Measurements from ENCODE around the gene MAML1.

DNA sequence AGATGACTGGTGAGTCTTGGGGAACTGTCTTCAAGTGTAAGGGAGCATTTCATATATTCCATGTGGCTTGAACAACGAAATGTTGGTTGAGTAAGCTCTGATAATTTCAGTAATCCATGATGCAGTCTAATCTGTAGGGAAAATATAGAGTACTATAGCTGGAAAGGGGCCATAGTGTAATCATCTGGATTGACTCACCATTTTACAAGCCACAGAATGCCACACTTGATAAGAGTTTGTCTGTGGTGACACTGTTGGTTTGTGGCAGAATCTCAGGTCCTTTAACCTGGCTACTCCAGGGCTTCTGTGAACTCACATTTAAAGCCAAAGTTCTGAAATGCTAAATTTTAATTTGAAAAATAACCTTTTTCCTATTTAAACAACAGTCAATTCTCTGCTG lies 16.3 kb upstream of the MAML1 start:
- TF ChIP-seq IKZF1 (conservative IDR thresholded peaks at IDR 0.05), result no peak
- TF ChIP-seq, protein P1, sequence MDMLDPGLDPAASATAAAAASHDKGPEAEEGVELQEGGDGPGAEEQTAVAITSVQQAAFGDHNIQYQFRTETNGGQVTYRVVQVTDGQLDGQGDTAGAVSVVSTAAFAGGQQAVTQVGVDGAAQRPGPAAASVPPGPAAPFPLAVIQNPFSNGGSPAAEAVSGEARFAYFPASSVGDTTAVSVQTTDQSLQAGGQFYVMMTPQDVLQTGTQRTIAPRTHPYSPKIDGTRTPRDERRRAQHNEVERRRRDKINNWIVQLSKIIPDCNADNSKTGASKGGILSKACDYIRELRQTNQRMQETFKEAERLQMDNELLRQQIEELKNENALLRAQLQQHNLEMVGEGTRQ (IDR thresholded peaks at IDR 0.05; ENCODE audit: borderline replicate concordance, low read depth, low read length), result no peak
- TF ChIP-seq FOXM1 (IDR thresholded peaks at IDR 0.05; ENCODE audit: low read depth, low read length), result no peak
- no peak for TF ChIP-seq NFYA (IDR thresholded peaks at IDR 0.05; ENCODE audit: borderline replicate concordance, low read depth, low read length)
- TF ChIP-seq ESRRA (IDR thresholded peaks at IDR 0.05; ENCODE audit: low read length), result no peak
- TF ChIP-seq, protein P2, sequence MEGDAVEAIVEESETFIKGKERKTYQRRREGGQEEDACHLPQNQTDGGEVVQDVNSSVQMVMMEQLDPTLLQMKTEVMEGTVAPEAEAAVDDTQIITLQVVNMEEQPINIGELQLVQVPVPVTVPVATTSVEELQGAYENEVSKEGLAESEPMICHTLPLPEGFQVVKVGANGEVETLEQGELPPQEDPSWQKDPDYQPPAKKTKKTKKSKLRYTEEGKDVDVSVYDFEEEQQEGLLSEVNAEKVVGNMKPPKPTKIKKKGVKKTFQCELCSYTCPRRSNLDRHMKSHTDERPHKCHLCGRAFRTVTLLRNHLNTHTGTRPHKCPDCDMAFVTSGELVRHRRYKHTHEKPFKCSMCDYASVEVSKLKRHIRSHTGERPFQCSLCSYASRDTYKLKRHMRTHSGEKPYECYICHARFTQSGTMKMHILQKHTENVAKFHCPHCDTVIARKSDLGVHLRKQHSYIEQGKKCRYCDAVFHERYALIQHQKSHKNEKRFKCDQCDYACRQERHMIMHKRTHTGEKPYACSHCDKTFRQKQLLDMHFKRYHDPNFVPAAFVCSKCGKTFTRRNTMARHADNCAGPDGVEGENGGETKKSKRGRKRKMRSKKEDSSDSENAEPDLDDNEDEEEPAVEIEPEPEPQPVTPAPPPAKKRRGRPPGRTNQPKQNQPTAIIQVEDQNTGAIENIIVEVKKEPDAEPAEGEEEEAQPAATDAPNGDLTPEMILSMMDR (IDR thresholded peaks at IDR 0.05 in 2 of 3, conservative IDR thresholded peaks at IDR 0.05 in 1 of 3; ENCODE audit: control insufficient read depth in 2 of 3, extremely low read depth in 1 of 3, insufficient read depth in 1 of 3, low read depth in 3 of 3, low read length in 3 of 3), result no peak
- TF ChIP-seq EGR1 (IDR thresholded peaks at IDR 0.05; ENCODE audit: borderline replicate concordance in 1 of 2, low read depth in 2 of 2, low read length in 2 of 2), result no peak
- TF ChIP-seq, protein P3, sequence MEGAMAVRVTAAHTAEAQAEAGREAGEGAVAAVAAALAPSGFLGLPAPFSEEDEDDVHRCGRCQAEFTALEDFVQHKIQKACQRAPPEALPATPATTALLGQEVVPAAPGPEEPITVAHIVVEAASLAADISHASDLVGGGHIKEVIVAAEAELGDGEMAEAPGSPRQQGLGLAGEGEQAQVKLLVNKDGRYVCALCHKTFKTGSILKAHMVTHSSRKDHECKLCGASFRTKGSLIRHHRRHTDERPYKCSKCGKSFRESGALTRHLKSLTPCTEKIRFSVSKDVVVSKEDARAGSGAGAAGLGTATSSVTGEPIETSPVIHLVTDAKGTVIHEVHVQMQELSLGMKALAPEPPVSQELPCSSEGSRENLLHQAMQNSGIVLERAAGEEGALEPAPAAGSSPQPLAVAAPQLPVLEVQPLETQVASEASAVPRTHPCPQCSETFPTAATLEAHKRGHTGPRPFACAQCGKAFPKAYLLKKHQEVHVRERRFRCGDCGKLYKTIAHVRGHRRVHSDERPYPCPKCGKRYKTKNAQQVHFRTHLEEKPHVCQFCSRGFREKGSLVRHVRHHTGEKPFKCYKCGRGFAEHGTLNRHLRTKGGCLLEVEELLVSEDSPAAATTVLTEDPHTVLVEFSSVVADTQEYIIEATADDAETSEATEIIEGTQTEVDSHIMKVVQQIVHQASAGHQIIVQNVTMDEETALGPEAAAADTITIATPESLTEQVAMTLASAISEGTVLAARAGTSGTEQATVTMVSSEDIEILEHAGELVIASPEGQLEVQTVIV (IDR thresholded peaks at IDR 0.05; ENCODE audit: borderline replicate concordance, partially characterized antibody), result no peak
